Loucy (cell line): ENCODE data around the gene BACH1.

ENCODE experiments used
- CTCF ChIP-seq: fragments of 200-600 bp; sonication (generic); conservative IDR thresholded peaks from 2 replicates; pipeline ENCODE4 v1.5.1; 2014; ENCODE audit warnings: mild to moderate bottlenecking, antibody characterized with exemption, low read length
- EZH2phosphoT487 ChIP-seq: fragments of 200-600 bp; IDR thresholded peaks from 2 replicates; pipeline ENCODE4 v1.6.1; 2018; ENCODE audit warnings: antibody characterized with exemption, mild to moderate bottlenecking, moderate library complexity, borderline replicate concordance

GRCh38 chr21:29394051-29394450 is 95.3 kb downstream of the BACH1 start:
- TF ChIP-seq CTCF (no peak), EZH2phosphoT487 (no peak)
